ENCODE results near the gene ATP13A4. TPM values are rescaled to one million over a fixed set of nuclear protein-coding genes. Genes with fewer than 3 reads are reported as not detected.

ATP13A4 gene
- total RNA-seq, 6 experiments from 2014 or later = 0.06 to 1.3 (median 0.61) TPM

DNA sequence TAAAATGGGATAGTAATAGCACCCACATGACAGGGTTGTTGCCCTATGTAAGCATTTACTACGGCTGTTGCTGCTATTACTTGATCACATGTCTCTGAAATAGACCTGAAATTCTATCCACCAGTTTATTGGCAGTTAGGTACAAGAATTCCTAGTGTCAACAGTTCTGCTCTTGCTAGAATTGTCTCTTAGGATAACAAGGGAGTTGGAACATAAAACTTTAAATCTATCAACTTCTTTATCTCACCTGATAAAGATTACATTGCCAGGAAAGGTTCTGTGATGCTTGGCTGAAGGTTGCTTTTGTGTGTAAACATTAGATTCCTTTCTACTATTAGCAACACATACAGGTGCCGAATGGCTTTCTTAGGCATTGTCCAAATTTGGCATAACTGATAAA is 38.7 kb downstream of the ATP13A4 start:
- Histone ChIP-seq H3K27ac (no peak overlapping the region), H3K4me1 (no peaks in the 10 kb centered on the region), H3K36me3 (no peaks in the 10 kb centered on the region), H3K27me3 (no peaks in the 10 kb centered on the region), H3K9me3 (no peaks in the 10 kb centered on the region), H3K4me3 (no peak overlapping the region)
- intact Hi-C loops (cut with DNase I) = no loop called here
- no peak for TF ChIP-seq POLR2A (IDR thresholded peaks at IDR 0.05)
- TF ChIP-seq, protein P1, sequence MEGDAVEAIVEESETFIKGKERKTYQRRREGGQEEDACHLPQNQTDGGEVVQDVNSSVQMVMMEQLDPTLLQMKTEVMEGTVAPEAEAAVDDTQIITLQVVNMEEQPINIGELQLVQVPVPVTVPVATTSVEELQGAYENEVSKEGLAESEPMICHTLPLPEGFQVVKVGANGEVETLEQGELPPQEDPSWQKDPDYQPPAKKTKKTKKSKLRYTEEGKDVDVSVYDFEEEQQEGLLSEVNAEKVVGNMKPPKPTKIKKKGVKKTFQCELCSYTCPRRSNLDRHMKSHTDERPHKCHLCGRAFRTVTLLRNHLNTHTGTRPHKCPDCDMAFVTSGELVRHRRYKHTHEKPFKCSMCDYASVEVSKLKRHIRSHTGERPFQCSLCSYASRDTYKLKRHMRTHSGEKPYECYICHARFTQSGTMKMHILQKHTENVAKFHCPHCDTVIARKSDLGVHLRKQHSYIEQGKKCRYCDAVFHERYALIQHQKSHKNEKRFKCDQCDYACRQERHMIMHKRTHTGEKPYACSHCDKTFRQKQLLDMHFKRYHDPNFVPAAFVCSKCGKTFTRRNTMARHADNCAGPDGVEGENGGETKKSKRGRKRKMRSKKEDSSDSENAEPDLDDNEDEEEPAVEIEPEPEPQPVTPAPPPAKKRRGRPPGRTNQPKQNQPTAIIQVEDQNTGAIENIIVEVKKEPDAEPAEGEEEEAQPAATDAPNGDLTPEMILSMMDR (IDR thresholded peaks at IDR 0.05) = no peak
- ATAC-seq = no peak
- whole genome bisulfite sequencing (ENCODE audit: insufficient coverage, low coverage, low lambda C conversion rate, missing lambda C conversion rate) = 49% methylated on average over 2 of the region's 2 CpGs
- DNase-seq = no peak

DNA sequence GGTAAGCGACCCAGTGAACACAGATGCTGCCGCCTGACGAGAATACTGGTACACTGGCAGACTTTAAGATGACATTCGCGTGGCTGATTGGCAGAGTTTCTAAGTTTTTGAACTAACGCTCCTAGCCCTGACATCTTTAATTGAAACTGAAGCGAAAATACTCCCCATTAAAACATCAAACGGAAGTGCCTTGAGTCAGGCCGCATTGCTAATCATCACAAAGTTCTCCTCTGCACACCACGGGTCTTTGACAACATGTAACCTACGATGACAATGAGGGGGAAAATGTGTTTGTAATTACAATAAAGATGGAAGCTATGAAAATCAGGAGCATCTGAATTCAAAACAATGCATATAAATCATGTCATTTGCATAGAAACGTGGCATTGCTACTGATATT is 44.5 kb downstream of the ATP13A4 start:
- no peak overlapping the region for H3K4me3 ChIP-seq
- H3K36me3 ChIP-seq = no peaks in the 10 kb centered on the region
- H3K27ac ChIP-seq = no peak overlapping the region
- H3K4me1 ChIP-seq = no peaks in the 10 kb centered on the region
- intact Hi-C loops (cut with DNase I) = no loop called here
- TF ChIP-seq, protein P1 (IDR thresholded peaks at IDR 0.05) = no peak
- TF ChIP-seq POLR2A (IDR thresholded peaks at IDR 0.05) = no peak
- no peaks in the 10 kb centered on the region for H3K27me3 ChIP-seq
- 58% methylated on average over 12 of the region's 12 CpGs for WGBS (ENCODE audit: insufficient coverage, low coverage, low lambda C conversion rate, missing lambda C conversion rate)
- no peaks in the 10 kb centered on the region for H3K9me3 ChIP-seq
- no peak for DNase-seq
- ATAC-seq = no peak

DNA sequence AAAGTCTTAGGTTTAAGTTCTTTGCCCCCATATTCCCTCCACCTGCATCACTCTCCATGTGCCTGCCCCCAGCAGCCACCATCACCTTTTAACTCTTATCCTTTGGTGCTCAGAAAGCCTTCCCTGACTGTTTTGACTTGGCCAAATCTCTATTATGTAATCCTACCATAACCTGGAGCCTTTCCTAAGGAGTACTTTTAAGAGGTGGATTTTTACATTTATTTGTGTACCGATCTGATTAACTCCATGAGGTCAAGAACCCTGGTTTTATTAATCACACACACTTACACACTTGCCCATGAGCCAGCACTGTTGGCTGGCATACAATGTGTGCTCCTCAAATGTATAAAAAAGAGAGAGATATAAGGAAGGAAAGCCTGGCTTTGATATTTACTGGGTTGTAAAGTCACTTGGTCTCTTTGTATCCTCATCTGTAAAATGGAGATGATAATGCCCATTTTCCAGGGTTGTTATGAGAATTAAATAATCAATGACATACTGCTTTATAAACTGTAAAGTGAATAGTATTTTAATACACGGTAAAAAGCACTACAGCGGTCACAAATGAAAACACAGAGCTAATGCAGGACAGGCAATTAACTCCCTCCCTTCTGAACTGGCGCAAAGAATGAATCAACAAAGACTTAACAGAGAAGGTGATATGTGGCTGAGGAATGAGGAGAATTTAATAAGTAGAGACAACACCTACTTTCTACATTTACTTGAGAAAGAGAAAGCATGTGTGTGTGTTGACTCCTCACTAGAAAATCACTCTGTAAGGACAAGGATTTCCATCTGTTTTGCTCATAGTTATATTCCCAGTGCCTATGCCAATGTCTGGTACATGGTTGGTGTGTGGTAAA is 45.4 kb downstream of the ATP13A4 start:
- Histone ChIP-seq H3K27ac (no peak overlapping the region), H3K27me3 (no peaks in the 10 kb centered on the region), H3K9me3 (no peaks in the 10 kb centered on the region), H3K36me3 (no peaks in the 10 kb centered on the region), H3K4me1 (no peaks in the 10 kb centered on the region), H3K4me3 (no peak overlapping the region)
- intact Hi-C loops (cut with DNase I) = no loop called here
- no peak for TF ChIP-seq POLR2A (IDR thresholded peaks at IDR 0.05)
- TF ChIP-seq, protein P1 (IDR thresholded peaks at IDR 0.05) = no peak
- 52% methylated on average over 4 of the region's 4 CpGs for WGBS (ENCODE audit: insufficient coverage, low coverage, low lambda C conversion rate, missing lambda C conversion rate)
- no peak for ATAC-seq
- no peak for DNase-seq

DNA sequence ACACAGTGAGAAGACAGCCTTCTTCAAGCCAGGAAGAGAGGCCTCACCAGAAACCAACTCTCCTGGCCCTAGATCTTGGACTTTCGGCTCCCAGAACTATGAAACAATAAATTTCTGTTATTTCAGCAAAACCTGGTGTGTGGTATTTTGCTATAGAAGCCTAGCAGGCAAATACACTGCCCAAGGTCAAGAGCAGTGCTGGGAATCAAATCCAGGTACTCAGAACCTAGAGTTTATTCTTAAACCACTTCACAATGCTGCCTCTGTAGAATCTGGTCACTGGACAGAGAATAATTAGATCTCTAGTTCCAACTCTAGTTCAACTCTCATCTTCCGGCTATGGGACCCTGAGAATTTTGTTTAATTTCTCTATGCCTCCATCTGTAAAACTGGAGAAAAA is 46.6 kb downstream of the ATP13A4 start:
- WGBS (ENCODE audit: insufficient coverage, low coverage, low lambda C conversion rate, missing lambda C conversion rate) = 95% methylated on average over 1 of the region's 2 CpGs
- Histone ChIP-seq H3K27me3 (no peaks in the 10 kb centered on the region), H3K36me3 (no peaks in the 10 kb centered on the region), H3K9me3 (no peaks in the 10 kb centered on the region), H3K27ac (no peak overlapping the region), H3K4me3 (no peak overlapping the region), H3K4me1 (no peaks in the 10 kb centered on the region)
- ATAC-seq (no peak), DNase-seq (no peak)
- intact Hi-C loops (cut with DNase I) = no loop called here
- no peak for TF ChIP-seq POLR2A (IDR thresholded peaks at IDR 0.05)
- TF ChIP-seq, protein P1 (IDR thresholded peaks at IDR 0.05) = no peak

Data from right lobe of liver (tissue), 6 donors.